H1 (cell line): ENCODE measurements around the gene EXOC6. TPM values are rescaled to one million over a fixed set of nuclear protein-coding genes. Genes with fewer than 3 reads are reported as not detected.
A peak's percentile ranks its signal among the peaks of the same experiment; 100 is the strongest.

Experiments used
- CTCF ChIA-PET: fragments of 300-600 bp; sonication (Branson Sonifier 250); formaldehyde crosslinking; loops from one replicate; lab custom pipeline; 2021; ENCODE audit not compliant: partially characterized antibody; lab: Charles Lee
- POLR2A ChIA-PET: fragments of 300-600 bp; sonication (Branson Sonifier 250); formaldehyde crosslinking; loops from one replicate; lab custom pipeline; 2021; ENCODE audit warnings: inconsistent platforms; ENCODE audit not compliant: partially characterized antibody; lab: Charles Lee
- DNase-seq, 2 experiments: peaks; one replicate each; pipeline versions ENCODE4 v3.0.0 to v3.0.0-alpha.2; 2010 to 2022; ENCODE audit warnings: low spot score in 2 of 2, low read depth in 1 of 2, mixed read lengths in 1 of 2
- FAIRE-seq: peaks from 2 replicates; lab custom pipeline; 2011; peaks lifted over from hg19 to GRCh38; lab: Jason Lieb, UNC
- H2AFZ ChIP-seq: 2 replicates; pipeline ENCODE4 v1.8.1; 2012; ENCODE audit warnings: low read length, inconsistent platforms
- H2AK5ac ChIP-seq: 2 replicates; pipeline ENCODE4 v1.6.1; 2013; ENCODE audit warnings: low read depth, low read length
- H2BK120ac ChIP-seq: replicated peaks from 2 replicates; pipeline ENCODE3; 2013; ENCODE audit warnings: low read depth, low read length, inconsistent platforms
- H2BK12ac ChIP-seq: 2 replicates; pipeline ENCODE4 v1.6.1; 2013; ENCODE audit warnings: low read depth, low read length
- H2BK15ac ChIP-seq: 2 replicates; pipeline ENCODE4 v1.6.1; 2013; ENCODE audit warnings: low read length
- H2BK20ac ChIP-seq: 2 replicates; pipeline ENCODE4 v1.6.1; 2013; ENCODE audit warnings: low read length
- H2BK5ac ChIP-seq: 2 replicates; pipeline ENCODE4 v1.6.1; 2013; ENCODE audit warnings: low read depth, low read length
- H3K14ac ChIP-seq: 2 replicates; pipeline ENCODE4 v1.6.1; 2013; ENCODE audit warnings: inconsistent platforms; ENCODE audit not compliant: insufficient read length
- H3K18ac ChIP-seq: 2 replicates; pipeline ENCODE4 v1.6.1; 2013; ENCODE audit warnings: low read length; ENCODE audit errors: extremely low read depth
- H3K23ac ChIP-seq: 2 replicates; pipeline ENCODE4 v1.6.1; 2013; ENCODE audit warnings: inconsistent platforms; ENCODE audit not compliant: insufficient read length
- H3K23me2 ChIP-seq: 2 replicates; pipeline ENCODE4 v1.6.1; 2013; ENCODE audit warnings: low read depth, low read length
- H3K27ac ChIP-seq: 2 replicates; pipeline ENCODE4 v1.6.1; 2011; ENCODE audit warnings: low read depth, low read length, inconsistent platforms
- H3K27me3 ChIP-seq, 4 experiments: replicated peaks in 1 of 4; 1 replicate in 1 of 4; 2 replicates in 3 of 4; pipeline versions ENCODE4 v1.6.1 to v1.8.1; 2011 to 2013; ENCODE audit warnings: low read length in 3 of 4, mild to moderate bottlenecking in 3 of 4, inconsistent platforms in 2 of 4, mixed read lengths in 2 of 4, moderate library complexity in 1 of 4; ENCODE audit not compliant: control insufficient read depth in 3 of 4, insufficient read depth in 3 of 4; ENCODE audit errors: extremely low read depth in 1 of 4
- H3K36me3 ChIP-seq, 4 experiments: 2 replicates each; pipeline versions ENCODE4 v1.6.1 to v1.8.1; 2011 to 2013; ENCODE audit warnings: mild to moderate bottlenecking in 4 of 4, low read length in 3 of 4, moderate library complexity in 2 of 4, control low read depth in 1 of 4, inconsistent platforms in 1 of 4; ENCODE audit not compliant: insufficient read depth in 4 of 4, control insufficient read depth in 2 of 4
- H3K4ac ChIP-seq: replicated peaks from 2 replicates; pipeline ENCODE3; 2013; ENCODE audit warnings: low read length, low read depth, mixed read lengths, inconsistent platforms; ENCODE audit not compliant: insufficient read length
- H3K4me1 ChIP-seq, 4 experiments: replicated peaks in 1 of 4; 1 replicate in 1 of 4; 2 replicates in 3 of 4; pipeline versions ENCODE4 v1.6.1 to v1.8.1; 2011 to 2013; ENCODE audit warnings: low read length in 3 of 4, inconsistent platforms in 2 of 4, mixed read lengths in 1 of 4; ENCODE audit not compliant: insufficient read depth in 4 of 4, control insufficient read depth in 3 of 4
- H3K4me2 ChIP-seq, 2 experiments: 2 replicates each; pipeline versions ENCODE4 v1.6.1 to v1.8.1; 2011 to 2013; ENCODE audit warnings: low read depth in 2 of 2, low read length in 2 of 2, control low read depth in 1 of 2, inconsistent platforms in 1 of 2, mild to moderate bottlenecking in 1 of 2; ENCODE audit not compliant: insufficient read depth in 1 of 2
- H3K4me3 ChIP-seq, 4 experiments: fragments of 200-600, 300-600 bp in 1 of 4; sonication (generic), shearing (Covaris generic), sonication (Bioruptor Twin) in 1 of 4; 2 replicates each; pipeline versions ENCODE4 v1.5.1 to v1.8.1; 2011 to 2016; ENCODE audit warnings: low read length in 4 of 4, low read depth in 3 of 4, control low read depth in 2 of 4, inconsistent platforms in 2 of 4, mild to moderate bottlenecking in 2 of 4, mixed read lengths in 1 of 4, moderate library complexity in 1 of 4; ENCODE audit not compliant: insufficient read depth in 2 of 4; ENCODE audit errors: extremely low read depth in 1 of 4
- H3K56ac ChIP-seq: replicated peaks from 2 replicates; pipeline ENCODE3; 2013; ENCODE audit warnings: low read depth, mild to moderate bottlenecking, mixed read lengths, low read length, inconsistent platforms; ENCODE audit not compliant: insufficient read length
- H3K79me1 ChIP-seq: 2 replicates; pipeline ENCODE4 v1.6.1; 2013; ENCODE audit warnings: low read depth, low read length, control low read depth
- H3K79me2 ChIP-seq, 2 experiments: 2 replicates each; pipeline versions ENCODE4 v1.6.1 to v1.8.1; 2012 to 2013; ENCODE audit warnings: low read length in 2 of 2, mild to moderate bottlenecking in 2 of 2, inconsistent platforms in 1 of 2; ENCODE audit not compliant: insufficient read depth in 2 of 2, control insufficient read depth in 1 of 2
- H3K9ac ChIP-seq, 4 experiments: replicated peaks in 1 of 4; 1 replicate in 1 of 4; 2 replicates in 3 of 4; pipeline versions ENCODE4 v1.6.1 to v1.8.1; 2011 to 2013; ENCODE audit warnings: low read depth in 3 of 4, low read length in 3 of 4, control low read depth in 2 of 4, mild to moderate bottlenecking in 2 of 4, moderate library complexity in 2 of 4, inconsistent platforms in 1 of 4; ENCODE audit errors: extremely low read depth in 1 of 4
- H3K9me3 ChIP-seq, 2 experiments: 2 replicates each; pipeline versions ENCODE4 v1.6.1 to v1.8.1; 2012 to 2013; ENCODE audit warnings: mild to moderate bottlenecking in 2 of 2, moderate library complexity in 2 of 2, control low read depth in 1 of 2, inconsistent platforms in 1 of 2, low read depth in 1 of 2, low read length in 1 of 2, mixed read lengths in 1 of 2; ENCODE audit not compliant: insufficient read depth in 2 of 2
- H4K20me1 ChIP-seq, 2 experiments: replicated peaks in 1 of 2; 2 replicates each; pipeline versions ENCODE3 to v1.8.1; 2011 to 2013; ENCODE audit warnings: inconsistent platforms in 2 of 2, low read length in 2 of 2, mild to moderate bottlenecking in 1 of 2; ENCODE audit not compliant: insufficient read depth in 2 of 2, control insufficient read depth in 1 of 2
- H4K5ac ChIP-seq: 2 replicates; pipeline ENCODE4 v1.6.1; 2013; ENCODE audit warnings: low read length, low read depth, mixed read lengths, inconsistent platforms; ENCODE audit not compliant: insufficient read length
- H4K8ac ChIP-seq: 2 replicates; pipeline ENCODE4 v1.8.0; 2013; ENCODE audit warnings: mild to moderate bottlenecking, moderate library complexity, low read length, inconsistent platforms; ENCODE audit not compliant: insufficient read depth; ENCODE audit errors: extremely low read depth
- H4K91ac ChIP-seq: replicated peaks from 2 replicates; pipeline ENCODE3; 2013; ENCODE audit warnings: low read length, mixed read lengths, inconsistent platforms; ENCODE audit not compliant: insufficient read length
- CEBPB ChIP-seq: IDR thresholded peaks from 2 replicates; pipeline ENCODE4 v1.6.1; 2012; ENCODE audit warnings: low read depth, low read length
- HDAC2 ChIP-seq, 2 experiments: fragments of 300-600 bp in 1 of 2; sonication (generic) in 1 of 2; IDR thresholded peaks; 2 replicates each; pipeline ENCODE4 v1.6.1; 2011 to 2012; ENCODE audit warnings: low read depth in 2 of 2, low read length in 2 of 2, mild to moderate bottlenecking in 2 of 2, moderate library complexity in 2 of 2, borderline replicate concordance in 1 of 2, inconsistent platforms in 1 of 2
- HDAC6 ChIP-seq: IDR thresholded peaks from one replicate; pipeline ENCODE4 v1.7.1; 2012; ENCODE audit warnings: low read depth, mild to moderate bottlenecking, inconsistent platforms, low read length, moderate library complexity
- JUN ChIP-seq: IDR thresholded peaks from 2 replicates; pipeline ENCODE4 v1.6.1; 2011; ENCODE audit warnings: low read depth, mild to moderate bottlenecking, improper control_type of control experiment, low read length
- RFX5 ChIP-seq: IDR thresholded peaks from 2 replicates; pipeline ENCODE4 v1.6.1; 2011; ENCODE audit warnings: low read depth, low read length, improper control_type of control experiment, borderline replicate concordance
- TBP ChIP-seq: IDR thresholded peaks from 2 replicates; pipeline ENCODE4 v1.6.1; 2011; ENCODE audit warnings: low read depth, low read length, improper control_type of control experiment
- WGBS, 2 experiments: shearing (Covaris generic) in 1 of 2; methylation state at CpG; one replicate each; pipeline versions ENCODE4 v1.1.6 to v1.1.7; 2013 to 2015; ENCODE audit warnings: low lambda C conversion rate in 2 of 2, mixed read lengths in 2 of 2, inconsistent platforms in 1 of 2, low coverage in 1 of 2, missing lambda C conversion rate in 1 of 2; ENCODE audit not compliant: insufficient replicate concordance in 2 of 2, insufficient coverage in 1 of 2, insufficient read length in 1 of 2; ENCODE audit errors: extremely low coverage in 1 of 2, missing lambda C conversion rate in 1 of 2; 5-methylcytosine and 5-hydroxymethylcytosine counted together
- polyA plus RNA-seq, 7 experiments: library from polyadenylated mRNA; depleted of rRNA in 3 of 7; stranded (reverse) in 5 of 7; unstranded in 2 of 7; fragments of >200 nt in 5 of 7; fragments of 200-250 nt in 2 of 7; gene quantifications; 1 replicate in 5 of 7; 2 replicates in 1 of 7; 4 replicates in 1 of 7; pipeline versions ENCODE4 v1.2.1 to v1.2.3, GENCODE V29; 2011 to 2013; ENCODE audit warnings: missing spikeins in 2 of 7, mixed read lengths in 2 of 7
- total RNA-seq: library from RNA; stranded (reverse); fragmentation: NEBNext Ultra II Directional; extraction: Animal tissue kit (Norgen Biotek cat#: 25700); gene quantifications from 2 replicates; pipeline ENCODE4 v1.2.1, GENCODE V29; 2021
- TF ChIP-seq, protein P1 (sequence below): IDR thresholded peaks from 2 replicates; pipeline ENCODE4 v1.6.1; 2012; ENCODE audit warnings: inconsistent platforms

The EXOC6 gene
- total and polyA plus RNA-seq, 2 of the 8 experiments (the other 6 are each of a cell fraction or from before 2014, with no cell fraction given): 1.7 to 4.5 TPM

DNA sequence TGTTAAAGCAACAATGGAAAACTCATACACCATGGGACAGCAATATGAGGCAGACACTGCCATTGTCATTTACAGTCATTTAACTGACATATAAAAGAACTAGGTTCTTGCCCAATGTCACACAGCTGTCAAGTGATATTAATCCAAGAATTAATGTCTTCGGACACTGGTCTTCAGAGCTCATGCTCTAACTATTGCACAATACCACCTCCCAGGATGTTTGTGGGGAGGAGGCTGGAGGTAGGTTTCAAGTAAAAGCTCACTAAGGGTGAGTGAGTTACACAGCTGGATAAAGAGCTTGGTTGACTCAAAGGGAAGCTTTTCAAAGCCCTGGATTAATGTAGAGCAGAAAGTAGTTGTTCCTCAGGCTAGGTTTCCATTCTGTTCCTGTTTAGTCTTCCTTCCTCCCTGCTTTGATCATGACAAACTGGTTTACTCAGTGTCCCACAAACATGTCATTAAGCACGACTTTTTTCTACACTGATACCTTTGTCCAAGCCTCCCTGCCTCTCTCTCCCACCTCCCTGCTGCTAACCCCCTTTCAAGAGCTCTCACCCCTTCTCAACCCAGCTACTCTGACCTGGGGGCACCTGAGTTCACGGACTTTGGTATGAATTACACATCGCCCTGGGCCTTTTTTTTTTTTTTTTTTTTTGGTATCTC, 987 bp upstream of the EXOC6 start:
- no peak overlapping the region for H2AK5ac ChIP-seq
- H3K36me3 ChIP-seq: no peaks in the 10 kb centered on the region
- H3K9me3 ChIP-seq: no peaks in the 10 kb centered on the region; a peak in 1 of 4 replicates
- FAIRE-seq (no peak), DNase-seq (no peak)
- H3K79me2 ChIP-seq: no peaks in the 10 kb centered on the region
- no peak overlapping the region for H3K27ac ChIP-seq
- 92% methylated on average over 3 of the region's 4 CpGs; no CpG with 5 or more reads in 1 of the 2 experiments for WGBS, 2 experiments
- ChIA-PET CTCF (interaction anchor here (0.5 to 9.2 kb wide), 6 partner anchors 11 to 278 kb away, joined by 3 to 86 read pairs (median 5); no protein-coding TSS in a partner anchor), POLR2A (interaction anchor here (1.5 kb wide), 1 partner anchor 9 kb away, joined by 8 read pairs; no protein-coding TSS in a partner anchor)
- no peak overlapping the region for H2BK15ac ChIP-seq
- H4K20me1 ChIP-seq: peaks cover 0 to 3% of the 10 kb centered on the region in 2 experiments
- H3K4me2 ChIP-seq: peak overlapping the region in 1 of 2 experiments; percentile 61; a peak in 1 of 4 replicates
- H3K23me2 ChIP-seq: peaks cover 8% of the 10 kb centered on the region; the same call in 1 of the 2 replicates
- no peak overlapping the region for H3K14ac ChIP-seq
- no peak overlapping the region for H2BK120ac ChIP-seq
- peaks cover 0 to 2% (median 0%) of the 10 kb centered on the region in 4 experiments; a peak in 2 of 7 replicates for H3K4me1 ChIP-seq
- no peak overlapping the region for H3K18ac ChIP-seq
- H3K27me3 ChIP-seq: peaks cover 3 to 28% (median 14%) of the 10 kb centered on the region in 4 experiments
- H2BK5ac ChIP-seq: no peak overlapping the region
- no peak overlapping the region for H3K23ac ChIP-seq
- H3K4ac ChIP-seq: no peak overlapping the region
- H4K91ac ChIP-seq: no peak overlapping the region
- H4K8ac ChIP-seq: no peak overlapping the region
- H3K79me1 ChIP-seq: no peaks in the 10 kb centered on the region
- no peak overlapping the region for H4K5ac ChIP-seq
- H2BK20ac ChIP-seq: no peak overlapping the region
- no peak overlapping the region for H2BK12ac ChIP-seq
- H3K56ac ChIP-seq: no peak overlapping the region
- no peak for TF ChIP-seq HDAC6
- TF ChIP-seq, protein P1, sequence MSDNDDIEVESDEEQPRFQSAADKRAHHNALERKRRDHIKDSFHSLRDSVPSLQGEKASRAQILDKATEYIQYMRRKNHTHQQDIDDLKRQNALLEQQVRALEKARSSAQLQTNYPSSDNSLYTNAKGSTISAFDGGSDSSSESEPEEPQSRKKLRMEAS: no peak
- no peak for TF ChIP-seq JUN
- no peak for TF ChIP-seq TBP
- TF ChIP-seq CEBPB: peak; percentile 82
- no peak for TF ChIP-seq HDAC2 (IDR thresholded peaks at IDR 0.05; ENCODE audit: borderline replicate concordance in 1 of 2, low read depth in 2 of 2, low read length in 2 of 2)
- no peak for TF ChIP-seq RFX5
- peak overlapping the region in 1 of 4 experiments; percentile 89; a peak in 1 of 8 replicates for H3K4me3 ChIP-seq
- no peak overlapping the region for H2AFZ ChIP-seq
- H3K9ac ChIP-seq: no peak overlapping the region
